ENCODE measurements around the gene WDFY2.

WDFY2 gene

DNA sequence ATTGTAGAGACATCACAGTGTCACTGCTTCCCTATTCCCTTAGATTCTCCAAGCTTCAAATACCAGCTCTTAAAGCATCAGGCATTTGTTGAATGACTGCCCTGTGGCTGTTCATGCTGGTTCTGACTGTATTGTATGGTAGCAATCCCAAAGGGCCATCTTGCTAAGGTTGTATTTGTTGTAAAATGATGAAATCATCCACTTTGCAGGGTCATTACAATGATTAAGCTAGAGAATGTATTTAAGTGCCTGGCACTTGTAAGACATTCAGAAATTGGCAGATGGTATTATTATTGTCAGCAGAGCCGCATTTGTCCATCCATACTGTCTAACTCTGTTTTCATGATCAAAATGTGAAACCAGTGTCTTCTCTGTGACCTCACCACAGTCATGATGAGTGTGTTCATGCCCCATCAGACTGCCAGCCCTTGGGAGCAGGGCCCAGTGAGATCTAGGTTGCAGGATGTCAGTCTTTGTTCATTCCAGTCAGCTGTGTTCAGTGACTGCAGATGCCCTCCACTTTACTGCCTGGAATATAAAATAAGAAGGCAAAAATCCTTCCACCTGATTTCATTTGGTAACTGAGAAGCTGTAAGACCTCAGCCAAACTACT lies 133.6 kb downstream of the WDFY2 start:
- DNase-seq, result no peak

DNA sequence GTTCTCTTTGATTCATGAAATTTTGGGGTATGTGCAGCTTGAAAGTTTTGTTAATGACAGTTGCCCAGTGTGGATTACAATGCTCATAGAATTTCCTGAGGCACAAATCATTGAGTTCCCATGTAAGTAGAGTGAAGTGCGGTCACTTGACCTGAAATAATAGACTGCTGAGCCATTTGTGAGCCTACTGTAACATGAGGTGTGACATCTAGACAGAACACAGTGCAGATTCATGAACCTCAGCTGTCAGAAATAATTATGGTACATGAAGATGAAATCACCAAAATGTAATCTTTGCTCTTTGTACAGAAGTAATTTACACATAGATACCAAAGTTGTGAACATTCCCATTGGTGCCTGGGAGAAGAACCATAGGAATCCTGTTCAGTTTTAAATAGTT lies 135.1 kb downstream of the WDFY2 start:
- DNase-seq, result no peak

DNA sequence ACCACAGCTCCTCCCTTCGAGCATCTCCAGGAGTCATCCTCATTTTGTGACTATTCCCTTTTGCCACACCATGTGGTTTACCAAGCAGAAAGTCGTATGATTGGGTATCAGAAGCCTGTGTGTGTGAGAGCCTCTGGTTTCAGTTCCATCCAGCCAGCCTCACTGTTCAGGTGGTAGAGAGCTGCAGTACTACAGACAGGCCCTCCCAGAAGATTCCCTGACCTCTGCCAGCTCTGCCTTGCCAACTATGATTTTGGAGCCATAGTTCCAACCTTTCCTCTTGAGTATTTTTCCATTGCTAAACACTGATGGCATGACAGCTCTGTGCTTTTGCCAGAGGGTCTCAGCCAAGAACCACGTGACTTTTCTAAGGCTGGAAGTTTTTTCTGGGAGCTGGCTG lies 137.2 kb downstream of the WDFY2 start:
- no peak for DNase-seq

DNA sequence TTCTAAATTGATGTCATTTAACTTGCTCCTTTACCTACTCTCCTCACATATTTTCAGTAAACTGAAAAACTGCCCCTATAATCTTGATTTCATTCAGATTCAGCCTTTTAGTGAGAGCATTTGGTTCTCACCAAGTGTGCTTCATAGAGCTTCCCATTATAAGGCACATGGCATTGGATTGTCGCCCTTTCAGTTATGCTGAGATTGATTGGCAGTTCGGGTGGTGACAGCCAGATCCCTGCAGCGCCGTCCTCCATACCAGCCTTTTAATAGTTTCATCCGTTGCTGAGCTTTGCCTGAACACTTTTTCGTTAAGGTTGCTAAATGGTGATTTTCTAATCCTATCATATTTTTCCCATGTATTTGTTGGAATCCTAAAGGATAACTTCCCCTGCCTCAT lies 139.3 kb downstream of the WDFY2 start:
- DNase-seq, result no peak

DNA sequence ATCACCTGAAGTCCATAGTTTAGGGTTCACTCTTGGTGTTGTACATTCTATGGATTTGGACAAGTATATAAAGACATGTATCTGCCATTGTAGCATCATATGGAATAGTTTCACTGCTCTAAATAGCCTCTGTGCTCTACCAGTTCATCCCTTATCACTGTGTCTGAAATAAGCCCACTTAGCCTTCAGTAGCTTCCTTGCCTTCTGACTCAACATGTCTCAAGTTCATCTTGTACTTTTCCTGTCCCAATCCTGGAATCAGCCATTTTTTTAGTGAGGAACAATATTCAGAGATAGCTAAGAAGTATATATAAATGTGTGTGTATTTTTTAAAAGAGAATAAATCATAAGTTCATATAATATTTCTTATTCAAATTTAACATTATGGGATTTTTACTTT lies 140.5 kb downstream of the WDFY2 start:
- no peak for DNase-seq

DNA sequence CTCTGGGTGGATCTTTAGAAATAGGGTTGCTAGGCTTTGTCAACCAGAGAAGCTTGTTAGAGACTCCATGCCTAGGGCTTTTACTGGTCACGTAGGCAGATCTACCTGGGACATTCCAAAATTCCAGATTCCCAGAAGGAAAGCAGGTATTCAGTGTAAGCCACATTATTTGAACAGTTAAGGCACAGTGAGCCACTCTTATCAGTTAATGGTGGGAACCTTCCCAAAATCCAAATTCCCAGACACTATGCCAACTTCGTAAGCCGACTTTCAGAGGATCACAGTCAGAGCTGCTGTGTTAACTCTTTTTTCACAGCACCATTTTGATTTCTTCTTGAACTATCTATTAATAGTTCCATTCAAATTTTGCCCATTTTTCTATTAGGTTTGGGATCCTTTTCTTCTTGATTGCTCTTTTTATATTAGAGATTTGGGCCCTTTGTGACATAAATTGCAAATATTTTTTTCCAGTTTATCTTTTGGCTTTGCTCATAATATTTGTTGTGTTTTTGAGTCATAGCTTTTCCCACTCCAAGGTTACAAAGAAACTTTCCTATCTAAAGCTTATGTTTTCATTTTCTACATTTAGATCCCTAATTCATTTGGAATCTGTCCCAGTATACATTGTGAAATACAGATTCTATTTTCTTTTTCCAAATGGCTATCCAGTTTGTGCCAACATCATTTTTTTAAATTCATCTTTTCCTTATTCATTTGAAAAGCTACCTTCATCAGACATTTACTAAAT lies 142.4 kb downstream of the WDFY2 start:
- DNase-seq, result no peak

DNA sequence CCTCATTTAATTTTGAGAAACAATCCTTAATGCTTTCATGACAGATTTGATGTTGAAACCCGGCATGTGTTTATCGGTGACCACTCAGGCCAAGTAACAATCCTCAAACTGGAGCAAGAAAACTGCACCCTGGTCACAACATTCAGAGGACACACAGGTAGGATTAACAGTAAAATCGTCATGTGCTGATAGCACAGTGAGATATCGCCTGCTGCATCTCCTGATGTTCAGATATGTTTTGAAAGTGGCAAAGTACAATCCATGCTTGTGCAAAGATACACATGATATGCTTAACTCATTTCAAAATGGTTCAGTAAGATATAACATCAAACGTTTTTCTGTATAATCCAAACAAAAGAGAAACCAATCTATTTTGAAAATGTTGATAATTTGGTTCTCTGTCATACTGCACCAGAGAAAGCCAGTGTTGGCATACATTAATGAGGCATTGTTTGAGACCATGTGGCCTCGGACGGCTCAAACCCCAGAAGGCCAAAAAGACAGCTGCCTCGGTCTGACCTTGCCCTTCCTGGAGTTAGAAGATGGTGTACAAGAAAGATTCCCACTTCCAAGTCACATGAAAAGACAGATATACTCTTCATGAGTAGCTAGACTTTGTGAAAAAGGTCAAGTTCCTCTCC lies 143.5 kb downstream of the WDFY2 start:
- DNase-seq, result no peak

DNA sequence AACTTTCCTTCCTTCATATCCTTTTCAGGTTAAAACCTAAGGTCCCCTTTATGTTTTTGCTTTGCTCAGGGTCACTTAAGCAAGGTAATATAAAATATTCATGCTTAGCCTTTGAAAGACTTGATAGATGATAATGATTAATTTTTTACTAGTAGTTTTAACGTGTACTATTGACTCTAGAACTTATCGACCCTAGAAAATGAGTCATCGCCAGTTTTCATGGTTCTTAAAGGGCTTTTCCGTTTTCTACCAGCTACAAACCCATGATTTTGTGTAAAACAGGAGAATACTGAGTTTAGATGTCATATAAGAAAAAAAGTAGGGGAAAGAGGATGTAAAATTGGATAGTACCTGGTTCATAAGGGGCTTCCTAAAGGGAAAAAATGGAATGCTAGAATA lies 144.0 kb downstream of the WDFY2 start:
- no peak for DNase-seq

DNA sequence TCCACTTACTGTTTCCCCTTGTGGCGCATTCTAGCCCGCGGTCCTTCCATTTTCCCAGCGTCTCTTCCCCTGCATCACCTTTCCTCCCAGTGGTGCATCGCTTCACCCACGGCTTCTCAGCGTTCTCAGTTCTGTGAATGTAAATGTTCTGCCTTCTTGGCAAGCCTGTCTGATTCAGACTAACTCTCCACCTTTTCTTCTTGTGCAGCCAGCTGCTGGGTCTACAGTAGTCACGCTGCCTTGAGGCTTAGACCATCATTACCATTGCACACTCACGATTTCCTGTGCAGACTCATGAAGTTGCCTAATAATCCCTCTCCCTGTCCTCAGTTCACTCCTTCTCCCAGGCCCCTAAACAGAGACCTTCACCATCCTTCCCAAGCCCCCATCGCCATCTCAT lies 144.7 kb downstream of the WDFY2 start:
- DNase-seq, result no peak

DNA sequence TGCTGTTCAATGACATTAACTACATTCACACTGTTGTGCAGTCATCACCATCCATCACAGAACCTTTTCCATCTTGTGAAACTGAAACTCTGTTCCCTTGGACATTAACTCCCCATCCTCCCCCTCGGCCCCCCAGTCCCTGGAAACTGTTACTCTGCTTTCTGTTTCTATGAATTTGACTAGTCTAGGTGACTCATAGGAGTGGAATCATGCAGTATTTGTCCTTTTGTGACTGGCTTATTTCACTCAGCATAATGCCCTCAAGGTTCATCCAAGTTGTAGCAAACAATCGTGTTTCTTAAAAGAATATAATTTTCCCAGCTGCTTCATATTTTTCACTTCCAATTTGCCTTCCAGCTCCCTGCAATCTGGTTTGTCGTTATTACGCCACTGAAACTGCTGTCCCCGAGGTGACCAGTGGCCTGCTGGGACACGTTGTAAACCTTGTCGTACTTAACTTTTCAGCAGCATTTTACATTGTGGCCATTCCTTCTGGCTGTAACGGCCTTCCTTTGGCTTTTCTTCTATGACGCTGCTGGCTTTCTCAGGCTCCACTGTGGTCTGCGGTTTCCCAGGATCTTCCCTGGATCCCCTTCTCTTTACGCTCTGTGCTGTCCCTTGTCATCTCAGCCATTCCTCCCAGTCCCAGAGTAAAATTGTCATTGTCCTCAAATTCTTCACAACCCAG lies 145.7 kb downstream of the WDFY2 start:
- no peak for DNase-seq

DNA sequence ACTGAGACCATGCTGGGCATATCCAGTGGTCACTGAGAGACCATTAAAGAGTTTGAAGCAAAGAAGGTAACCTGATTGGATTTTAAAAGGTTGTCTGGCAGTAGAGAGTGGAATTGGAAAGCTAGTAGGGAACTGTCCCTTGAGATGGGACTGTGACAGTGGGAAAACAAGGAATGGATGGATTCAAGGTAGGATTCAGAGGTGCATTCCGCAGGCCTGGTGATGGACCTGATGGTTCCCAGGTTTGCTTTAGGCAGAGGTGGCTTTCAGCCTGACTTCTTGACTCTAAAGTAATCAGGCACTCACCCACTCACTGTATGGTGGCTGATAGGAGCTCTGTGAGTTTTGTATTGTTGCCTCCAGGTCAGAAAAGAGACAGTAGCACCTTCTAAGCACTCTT lies 146.7 kb downstream of the WDFY2 start:
- DNase-seq, result no peak

DNA sequence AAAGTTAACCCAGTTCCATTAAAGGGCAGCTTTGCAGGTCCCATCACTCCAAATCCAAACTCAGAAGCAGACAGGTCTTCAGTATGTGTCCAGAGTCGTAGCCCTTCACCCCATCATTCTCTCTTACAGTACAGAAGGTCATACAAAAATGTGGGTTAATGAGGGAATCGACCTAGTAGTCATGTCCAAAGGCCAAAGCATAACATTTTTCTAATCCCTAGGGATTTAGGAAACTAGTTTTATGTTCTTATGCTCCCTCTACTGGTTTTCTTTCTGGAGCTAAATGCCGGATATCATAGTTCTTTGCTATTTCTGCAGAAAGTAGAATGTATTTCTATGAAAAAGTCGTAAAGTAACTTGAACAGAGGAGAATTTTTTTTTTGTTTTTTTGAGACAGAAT lies 147.5 kb downstream of the WDFY2 start:
- no peak for DNase-seq

DNA sequence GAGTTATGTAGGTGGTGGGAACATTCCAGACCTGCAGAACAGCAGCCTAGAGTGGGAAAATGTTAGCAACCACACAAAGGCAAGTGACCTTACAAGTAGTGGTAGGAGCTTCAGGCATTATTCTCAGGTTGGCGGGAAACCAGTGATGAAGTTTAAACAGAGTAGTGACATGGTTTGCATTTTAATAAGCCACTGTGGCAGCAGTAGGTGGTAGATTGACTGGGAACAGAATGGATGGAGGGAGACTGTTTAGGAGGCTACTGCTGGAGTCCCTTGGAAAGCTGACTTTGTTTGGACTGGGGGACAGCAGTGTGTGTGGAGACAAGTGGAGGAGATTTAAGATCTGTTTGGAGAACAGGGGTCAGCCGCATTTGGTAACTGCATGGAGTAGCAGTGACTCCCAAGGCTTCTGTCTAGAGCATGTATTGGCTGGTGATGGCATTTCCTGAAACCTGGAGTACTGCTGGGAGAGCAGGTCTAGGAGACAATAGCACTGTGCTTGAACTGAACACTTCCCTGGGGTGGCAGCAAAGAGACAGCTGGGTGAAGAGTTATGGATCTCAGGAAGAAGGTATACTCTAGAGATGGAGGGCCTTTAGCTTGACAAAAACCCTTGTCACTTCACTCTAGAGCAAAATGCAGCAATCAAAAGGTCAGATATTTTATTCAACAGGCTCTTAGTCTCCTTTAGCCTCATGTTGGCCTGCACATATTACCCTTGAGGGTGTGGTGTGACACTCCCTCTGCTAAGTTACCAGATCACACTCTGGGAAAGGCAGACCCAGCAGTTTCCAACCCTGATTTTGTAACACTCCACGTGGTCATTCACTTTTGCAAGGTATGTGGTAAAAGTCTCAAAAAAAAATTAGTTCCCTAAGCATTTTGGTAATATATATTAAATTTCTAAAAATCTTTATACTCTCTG lies 149.4 kb downstream of the WDFY2 start:
- DNase-seq, result no peak

DNA sequence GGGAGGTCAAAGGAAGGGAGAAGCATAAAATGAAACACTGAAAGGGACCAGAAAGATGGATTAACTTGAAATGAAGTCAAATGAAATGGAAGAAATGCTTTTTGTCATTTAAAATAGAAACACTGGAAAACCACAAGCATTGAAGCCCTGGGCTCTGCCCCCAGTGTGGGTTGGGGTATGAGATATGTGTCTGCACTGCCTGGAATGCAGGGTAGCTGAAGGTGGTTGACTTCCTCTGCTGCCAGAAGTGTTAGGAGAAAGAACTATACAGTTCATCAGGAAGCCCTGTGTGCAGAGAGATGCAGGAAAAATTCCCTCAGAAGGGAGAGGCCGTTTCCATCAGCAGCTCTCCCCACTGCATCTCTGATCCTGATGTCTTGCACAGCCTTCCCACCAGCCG lies 150.5 kb downstream of the WDFY2 start:
- DNase-seq, result no peak

DNA sequence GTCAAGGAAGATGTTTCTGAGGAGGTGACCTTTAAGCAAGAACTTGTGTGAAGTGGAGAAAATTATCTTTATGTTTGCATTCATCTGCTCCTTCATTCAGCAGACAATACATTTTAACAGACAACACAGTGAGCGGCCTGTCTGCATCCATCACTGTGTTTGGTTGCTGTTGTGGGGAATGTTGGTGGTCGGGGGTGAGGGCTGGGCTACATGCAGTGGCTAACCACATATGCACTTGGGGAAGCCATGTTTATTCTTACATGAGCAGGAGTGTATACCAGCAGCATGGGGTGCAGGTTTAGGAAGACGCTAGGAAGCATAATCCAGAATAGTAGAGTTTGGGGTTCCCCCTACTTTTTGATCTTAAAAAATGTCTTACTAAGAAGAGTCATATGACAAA lies 153.3 kb downstream of the WDFY2 start:
- DNase-seq, result no peak

DNA sequence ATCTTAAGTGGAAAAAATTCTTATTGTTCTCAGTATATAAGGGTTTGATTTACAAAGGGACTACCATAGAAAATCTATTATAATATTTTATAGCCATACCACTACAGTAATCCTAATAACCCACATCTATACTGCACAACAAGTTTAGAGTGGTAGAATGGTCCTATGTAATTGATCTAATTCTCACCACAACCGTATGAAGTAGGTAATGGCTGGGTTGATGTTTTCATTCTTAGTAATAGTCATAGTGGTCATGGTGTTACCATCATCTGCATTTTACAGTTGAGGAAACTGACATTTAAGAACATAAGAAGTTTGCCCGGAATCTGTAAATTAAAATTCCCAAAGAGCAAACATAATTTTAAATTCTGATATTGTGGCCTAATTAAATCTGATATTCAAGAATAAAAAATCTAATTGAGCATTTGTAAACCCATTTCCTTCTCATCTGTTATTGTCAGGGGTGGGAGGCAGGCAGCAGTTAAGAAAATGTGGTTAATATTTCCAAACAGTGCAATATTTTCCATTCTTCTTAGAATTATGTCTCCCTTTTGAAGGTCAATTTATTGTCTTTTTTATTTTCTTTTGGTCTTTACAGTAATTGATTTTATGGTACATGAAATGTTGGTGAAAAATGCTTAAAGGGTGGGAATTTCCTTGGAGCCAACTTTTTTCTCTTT lies 154.1 kb downstream of the WDFY2 start:
- no peak for DNase-seq

DNA sequence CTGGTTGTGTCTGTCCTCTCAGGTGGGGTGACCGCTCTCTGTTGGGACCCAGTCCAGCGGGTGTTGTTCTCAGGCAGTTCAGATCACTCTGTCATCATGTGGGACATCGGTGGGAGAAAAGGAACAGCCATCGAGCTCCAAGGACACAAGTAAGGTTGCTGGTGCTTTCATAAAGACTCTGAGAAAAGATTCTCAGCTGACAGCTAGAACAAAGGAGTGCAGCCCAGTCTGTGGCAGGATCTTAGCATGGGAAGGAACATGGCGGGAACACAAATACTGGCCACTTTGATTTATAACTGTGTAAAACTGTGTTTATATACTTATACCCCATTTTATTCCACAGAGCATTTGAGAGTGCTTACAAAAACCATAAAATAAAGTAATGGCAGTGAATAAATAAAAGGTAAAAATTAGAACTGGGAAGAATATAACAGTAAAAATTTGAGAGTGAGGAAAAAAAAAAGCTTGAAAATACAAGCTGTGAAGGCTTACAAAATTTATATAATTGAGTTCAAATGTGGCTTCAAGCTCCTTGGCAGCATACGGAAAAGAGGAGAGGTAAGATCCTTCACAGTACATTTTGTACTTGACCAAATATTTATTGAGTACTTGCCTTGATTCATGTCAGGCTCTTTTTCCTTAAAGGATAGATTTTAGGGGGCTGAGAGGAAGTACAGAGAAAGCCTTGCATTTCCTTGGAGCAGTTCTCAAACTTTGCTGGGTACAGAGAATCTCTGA lies 154.9 kb downstream of the WDFY2 start:
- no peak for DNase-seq

DNA sequence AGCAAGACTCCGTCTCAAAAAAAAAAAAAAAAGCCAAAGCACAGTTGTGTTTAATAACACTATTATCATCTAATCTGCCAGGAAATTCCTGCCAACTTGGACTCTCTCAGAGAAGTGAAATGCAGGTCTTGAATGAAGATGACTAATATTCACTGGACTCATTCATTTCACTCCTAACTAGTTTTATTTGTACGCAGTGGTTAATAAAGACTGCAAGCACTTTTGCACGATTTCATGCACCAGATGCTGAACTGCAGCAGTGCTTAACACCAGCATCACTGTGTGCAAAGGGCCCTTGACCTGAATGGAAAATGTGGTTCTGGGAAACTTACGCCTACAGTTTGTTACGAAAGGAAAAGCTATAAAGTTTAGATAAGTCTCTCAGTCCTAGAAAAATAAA lies 156.4 kb downstream of the WDFY2 start:
- no peak for DNase-seq

DNA sequence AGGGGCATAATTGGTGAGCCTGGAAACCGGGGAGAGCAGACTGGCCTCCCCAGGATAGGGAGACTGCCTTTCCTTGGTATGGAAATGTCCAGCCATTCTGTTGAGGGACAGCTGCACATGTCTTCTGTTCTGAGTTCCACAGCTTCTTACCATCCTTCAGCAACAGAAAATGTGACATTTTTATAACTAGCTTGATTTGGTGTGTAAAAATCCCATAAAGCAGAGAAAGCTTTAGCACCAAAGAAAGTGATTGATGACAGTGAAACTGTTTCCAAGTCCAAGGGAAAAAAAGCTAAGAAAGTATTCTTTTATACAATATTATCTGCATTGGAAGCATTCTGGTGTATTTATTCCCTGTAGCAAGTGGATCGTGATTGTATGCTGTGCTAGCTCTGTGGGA lies 157.8 kb downstream of the WDFY2 start:
- no peak for DNase-seq

DNA sequence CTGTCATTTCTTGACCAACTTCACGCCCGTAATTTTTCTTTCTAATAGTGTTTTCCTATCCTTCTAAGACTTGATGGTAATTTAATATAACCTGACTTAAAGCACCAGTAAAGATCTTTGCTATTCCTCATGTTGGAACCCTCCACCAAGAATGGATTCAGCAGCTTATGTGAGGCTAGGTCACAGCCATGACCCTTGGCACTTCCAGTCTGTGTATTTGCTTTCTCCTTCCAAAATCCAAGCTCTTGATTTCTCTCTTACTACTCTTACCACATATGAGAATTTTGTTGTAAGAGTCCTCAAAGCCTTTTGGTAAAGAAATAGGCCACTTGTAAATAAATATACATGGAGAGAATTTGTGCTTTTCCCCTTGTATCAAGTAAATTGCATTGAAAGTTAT lies 158.3 kb downstream of the WDFY2 start:
- DNase-seq, result no peak

DNA sequence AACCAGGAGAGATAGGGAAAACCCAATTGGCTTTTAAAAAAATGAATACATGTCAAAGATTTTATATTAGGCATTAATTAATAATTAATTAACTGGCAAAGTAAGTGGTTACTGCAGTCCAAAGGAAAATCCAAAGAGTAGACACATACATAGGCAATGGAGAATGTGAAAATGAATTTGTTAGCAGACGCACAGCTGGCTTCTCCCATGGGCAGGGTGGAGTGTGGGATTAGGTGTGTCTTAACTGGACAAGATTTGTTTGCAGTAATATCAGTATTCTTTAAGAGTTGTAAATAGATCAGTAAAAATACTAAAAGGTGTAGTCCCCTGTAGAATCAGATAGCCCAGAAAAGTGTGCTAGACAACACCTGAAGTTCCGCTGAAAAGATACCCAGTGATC lies 161.0 kb downstream of the WDFY2 start:
- no peak for DNase-seq

DNA sequence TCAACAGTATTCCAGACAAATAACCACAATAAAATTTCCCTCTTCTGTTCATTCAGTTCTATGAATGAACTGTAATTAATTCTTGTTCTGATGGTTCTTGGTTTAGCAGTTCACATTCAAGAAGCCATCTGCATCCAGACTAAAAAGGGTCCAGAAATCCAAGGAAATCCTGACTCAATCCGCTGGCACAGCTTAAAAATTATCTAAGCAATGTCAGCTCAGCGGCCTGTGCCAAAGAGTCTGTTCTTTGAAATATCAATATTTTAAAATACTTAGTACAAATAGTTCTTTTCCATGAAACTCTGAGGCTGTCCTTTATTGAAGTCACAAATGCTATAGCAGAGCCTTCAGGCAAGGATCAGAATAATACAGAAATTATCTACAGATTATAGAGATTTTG lies 162.5 kb downstream of the WDFY2 start:
- DNase-seq, result no peak
